ENCODE data around the gene ALDH3A2.

Gene ALDH3A2

DNA sequence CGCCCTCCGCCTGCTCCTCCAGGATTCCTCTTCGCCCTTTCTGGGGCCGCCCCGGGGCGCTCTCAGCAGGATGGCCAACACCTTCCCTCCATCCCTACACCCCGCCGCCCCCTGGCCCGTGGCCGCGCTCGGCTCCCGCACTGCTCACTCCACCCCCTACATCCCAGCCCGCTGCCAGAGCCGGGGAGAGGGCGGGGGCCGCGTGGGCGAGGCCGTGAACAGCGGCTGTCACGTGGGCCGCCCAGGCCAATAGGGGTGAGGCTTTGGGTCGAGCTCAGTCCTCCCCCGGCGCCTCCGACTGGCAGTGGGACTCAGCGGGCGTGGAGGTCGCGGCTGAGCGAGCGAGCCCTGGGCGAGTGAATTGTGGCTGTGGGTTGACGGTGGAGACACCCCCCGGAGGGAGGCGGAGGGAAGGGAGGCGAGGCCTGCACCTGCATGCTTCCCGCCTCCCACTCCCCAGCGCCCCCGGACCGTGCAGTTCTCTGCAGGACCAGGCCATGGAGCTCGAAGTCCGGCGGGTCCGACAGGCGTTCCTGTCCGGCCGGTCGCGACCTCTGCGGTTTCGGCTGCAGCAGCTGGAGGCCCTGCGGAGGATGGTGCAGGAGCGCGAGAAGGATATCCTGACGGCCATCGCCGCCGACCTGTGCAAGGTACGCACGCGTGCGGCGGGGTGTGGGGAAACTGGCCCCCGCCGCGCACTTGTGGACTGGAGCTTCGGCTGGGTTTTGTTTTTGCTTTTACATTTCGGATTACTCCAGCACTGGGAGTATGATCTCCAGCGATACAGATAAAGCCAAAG lies at the start of gene ALDH3A2:
ALDH3A2 (plus strand) TSS at position 277 of the 799 bp plus-strand sequence; CDS start at position 498, 221 bp downstream.
- no peak for TF ChIP-seq GATA1 (IDR thresholded peaks at IDR 0.05; ENCODE audit: low read depth, low read length)
- peak; percentile 73 for TF ChIP-seq POLR2A (IDR thresholded peaks at IDR 0.05; ENCODE audit: low read length)
- DNase-seq, result peak; percentile 92 to 96

DNA sequence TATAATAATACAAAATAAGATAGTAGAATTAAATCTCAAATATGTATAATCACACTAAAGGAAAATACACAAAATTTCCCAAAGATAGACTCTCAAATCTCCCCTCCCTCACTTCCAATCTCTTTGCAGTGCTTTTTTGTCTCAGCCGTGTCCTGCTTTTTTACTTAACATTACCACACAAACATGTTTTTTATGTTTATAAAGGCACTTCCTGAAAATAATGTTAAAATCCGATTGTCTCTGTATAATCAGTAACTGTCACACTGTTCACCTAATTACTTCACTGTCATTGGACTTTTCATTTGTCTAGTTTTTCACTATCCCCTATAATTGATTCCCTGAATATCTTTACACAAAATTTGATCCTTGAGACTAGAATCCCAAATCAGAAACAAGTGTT lies 38.2 kb upstream of the ALDH3A2 start:
- no peak for TF ChIP-seq GATA1 (IDR thresholded peaks at IDR 0.05; ENCODE audit: low read depth, low read length)
- no peak for TF ChIP-seq POLR2A (IDR thresholded peaks at IDR 0.05; ENCODE audit: low read length)
- no peak for DNase-seq

DNA sequence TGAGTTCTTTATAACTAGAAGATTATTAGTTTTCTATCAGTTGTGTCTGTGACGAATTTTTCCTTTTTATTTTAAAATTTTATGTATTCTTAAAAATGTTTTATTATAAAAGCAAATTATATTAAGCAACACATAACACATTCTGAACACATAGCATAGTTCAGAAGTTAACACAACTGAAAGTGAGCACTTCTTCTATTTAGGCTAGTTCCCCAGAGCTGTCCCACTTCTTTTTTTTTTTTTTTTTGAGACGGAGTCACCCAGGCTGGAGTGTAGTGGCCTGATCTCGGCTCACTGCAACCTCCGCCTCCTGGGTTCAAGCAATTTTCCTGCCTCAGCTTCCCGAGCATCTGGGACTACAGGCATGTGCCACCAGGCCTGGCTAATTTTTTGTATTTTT lies 37.7 kb upstream of the ALDH3A2 start:
- TF ChIP-seq GATA1 (IDR thresholded peaks at IDR 0.05; ENCODE audit: low read depth, low read length), result no peak
- no peak for TF ChIP-seq POLR2A (IDR thresholded peaks at IDR 0.05; ENCODE audit: low read length)
- DNase-seq, result no peak

DNA sequence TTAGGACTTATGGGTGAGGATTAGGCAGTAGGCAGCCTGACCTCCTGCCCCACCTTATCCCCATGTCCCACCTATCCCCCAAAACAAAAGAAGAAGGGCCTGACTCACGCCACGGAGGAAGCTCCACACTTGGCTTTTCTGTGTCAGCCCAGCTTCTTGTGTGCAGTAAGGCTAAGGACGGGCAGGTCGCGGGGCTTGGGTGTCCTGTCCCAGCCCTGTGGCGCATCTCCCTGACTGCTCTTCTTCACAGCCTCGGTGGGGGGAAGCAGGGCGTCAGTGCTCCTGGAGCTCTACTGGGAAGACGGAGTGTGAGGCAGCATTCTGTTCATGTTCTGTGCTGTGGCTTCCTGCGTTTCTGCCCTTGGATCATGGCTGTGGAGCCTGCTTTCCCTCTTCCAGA lies 34.6 kb upstream of the ALDH3A2 start:
- DNase-seq, result no peak

DNA sequence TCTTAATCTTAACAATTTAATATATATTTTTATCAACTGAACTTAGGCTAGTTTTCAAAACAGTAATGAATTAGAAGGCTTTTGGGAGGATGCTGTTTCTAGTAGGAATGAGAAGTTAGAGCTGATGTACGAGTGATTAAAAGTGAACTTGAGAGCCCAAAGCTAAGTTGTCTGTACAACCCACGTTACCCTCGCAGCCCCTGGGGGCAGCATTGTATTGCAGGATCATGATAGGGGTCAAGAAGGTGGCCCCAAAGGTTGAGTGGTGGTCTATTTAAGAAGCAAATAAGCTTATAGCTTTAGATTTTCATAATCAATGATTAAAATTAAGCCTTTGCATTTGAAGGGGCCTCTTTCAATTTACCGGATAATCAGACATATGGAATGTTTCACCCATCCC lies 33.7 kb upstream of the ALDH3A2 start:
- no peak for DNase-seq
- TF ChIP-seq GATA1 (IDR thresholded peaks at IDR 0.05; ENCODE audit: low read depth, low read length), result no peak
- TF ChIP-seq POLR2A (IDR thresholded peaks at IDR 0.05; ENCODE audit: low read length), result no peak

More for the DNA sequence above, 34.6 kb upstream of the ALDH3A2 start:
- TF ChIP-seq GATA1 (IDR thresholded peaks at IDR 0.05; ENCODE audit: low read depth, low read length) (no peak), POLR2A (IDR thresholded peaks at IDR 0.05; ENCODE audit: low read length) (no peak)

DNA sequence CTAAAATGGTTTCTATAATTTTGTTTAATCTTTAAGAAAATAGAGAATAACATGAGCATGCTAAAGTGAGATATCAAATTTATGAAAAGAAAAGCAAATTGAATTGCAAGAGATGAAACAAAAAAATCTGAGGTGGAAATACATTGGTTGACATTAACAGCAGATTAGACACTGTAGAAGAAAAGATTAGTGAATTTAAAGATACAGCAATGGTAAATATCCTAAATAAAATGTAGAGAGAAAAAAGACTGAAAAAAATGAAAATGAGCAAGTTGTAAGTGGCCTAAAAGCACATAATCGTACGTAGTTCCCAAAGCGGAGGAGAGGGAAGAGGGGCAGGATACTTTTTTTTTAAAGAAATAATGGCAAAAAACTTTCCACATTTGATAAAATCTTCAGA lies 30.5 kb upstream of the ALDH3A2 start:
- TF ChIP-seq GATA1 (IDR thresholded peaks at IDR 0.05; ENCODE audit: low read depth, low read length) (no peak), POLR2A (IDR thresholded peaks at IDR 0.05; ENCODE audit: low read length) (no peak)
- DNase-seq, result no peak

DNA sequence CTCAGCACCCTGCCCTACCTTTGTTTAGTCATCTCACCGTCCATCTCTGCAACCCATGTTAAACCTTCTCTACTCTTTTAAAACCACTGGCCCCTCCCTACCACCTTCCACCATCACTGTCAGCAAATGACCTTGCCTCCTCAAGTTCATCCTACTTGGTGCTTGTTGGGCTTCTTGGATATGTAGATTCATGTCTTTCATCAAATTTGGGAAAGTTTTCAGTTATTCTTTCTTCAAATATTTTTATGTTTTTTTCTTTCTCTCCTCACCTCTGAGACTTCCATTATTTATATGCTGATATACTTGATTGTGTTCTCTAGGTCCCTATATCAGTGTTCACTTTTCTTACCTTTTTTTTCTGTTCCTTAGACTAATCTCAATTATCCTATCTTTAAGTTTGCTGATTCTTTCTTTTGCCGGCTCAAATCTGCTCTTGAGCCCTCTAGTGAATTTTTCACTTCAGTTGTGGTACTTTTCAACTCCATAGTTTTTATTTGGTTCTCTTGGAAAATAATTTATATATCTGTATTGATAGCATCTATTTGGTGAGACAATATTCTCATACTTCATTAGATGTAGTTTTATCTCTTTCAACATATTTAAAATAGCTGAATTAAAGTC lies 28.7 kb upstream of the ALDH3A2 start:
- TF ChIP-seq POLR2A (IDR thresholded peaks at IDR 0.05; ENCODE audit: low read length) (no peak), GATA1 (IDR thresholded peaks at IDR 0.05; ENCODE audit: low read depth, low read length) (no peak)
- peak in 1 of 2 experiments; percentile 10 for DNase-seq

DNA sequence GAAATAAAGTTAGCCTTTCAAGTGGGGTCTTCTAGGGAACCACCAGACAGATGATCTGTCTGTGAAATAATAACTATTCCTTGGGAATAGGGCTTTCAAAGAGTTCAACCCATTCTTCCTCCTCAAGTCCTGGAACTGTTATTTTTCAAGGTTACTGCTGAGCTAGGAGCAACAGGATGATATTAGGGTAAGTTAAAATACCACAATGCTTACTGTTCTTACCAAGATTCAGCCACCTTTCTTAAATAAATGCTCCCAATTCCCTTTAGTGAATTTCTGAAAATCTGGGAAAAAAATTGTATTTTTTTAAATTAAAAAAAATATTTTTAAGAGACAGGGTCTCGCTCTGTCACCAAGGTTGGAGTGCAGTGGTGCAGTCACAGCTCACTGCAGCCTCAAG lies 26.9 kb upstream of the ALDH3A2 start:
- TF ChIP-seq GATA1 (IDR thresholded peaks at IDR 0.05; ENCODE audit: low read depth, low read length) (no peak), POLR2A (IDR thresholded peaks at IDR 0.05; ENCODE audit: low read length) (no peak)
- DNase-seq, result no peak

DNA sequence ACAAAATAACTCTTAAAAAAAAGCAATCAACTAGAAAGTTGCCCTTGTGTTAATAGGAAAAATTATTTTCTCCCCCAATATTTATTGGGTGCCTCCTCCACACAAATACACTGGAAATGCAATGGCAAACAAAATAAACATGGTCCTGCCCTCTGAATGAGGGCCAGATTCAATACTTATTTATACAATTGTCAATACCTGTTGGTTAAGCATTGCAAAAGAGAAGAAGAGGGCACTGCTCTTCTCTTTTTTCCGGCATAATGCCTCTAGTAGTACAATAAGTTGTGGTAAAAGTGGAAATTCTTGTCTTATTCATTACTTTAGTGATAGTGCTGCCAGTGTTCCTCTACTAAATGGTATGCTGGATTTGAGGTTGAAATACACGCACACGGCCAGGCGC lies 22.5 kb upstream of the ALDH3A2 start:
- DNase-seq, result no peak
- TF ChIP-seq GATA1 (IDR thresholded peaks at IDR 0.05; ENCODE audit: low read depth, low read length), result no peak
- TF ChIP-seq POLR2A (IDR thresholded peaks at IDR 0.05; ENCODE audit: low read length), result no peak

DNA sequence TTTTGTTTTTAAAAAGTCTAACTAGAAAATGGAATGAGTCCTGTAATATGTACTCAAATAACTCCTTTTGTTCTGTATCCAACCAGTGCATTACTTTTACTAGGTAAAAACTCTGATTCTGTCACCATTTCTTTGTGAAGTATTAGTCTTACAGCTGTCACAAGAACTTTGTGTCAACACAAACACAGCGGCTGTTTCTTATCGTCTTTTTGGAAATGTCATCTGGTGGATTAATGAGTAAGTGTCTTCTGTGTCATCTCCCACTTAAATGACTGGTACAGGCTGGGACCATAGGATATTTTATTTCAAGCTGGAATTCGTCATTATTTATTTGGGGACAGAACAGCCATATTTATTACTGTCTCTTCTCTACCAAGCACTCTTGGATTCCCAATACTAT lies 19.1 kb upstream of the ALDH3A2 start:
- TF ChIP-seq POLR2A (IDR thresholded peaks at IDR 0.05; ENCODE audit: low read length), result no peak
- no peak for TF ChIP-seq GATA1 (IDR thresholded peaks at IDR 0.05; ENCODE audit: low read depth, low read length)
- no peak for DNase-seq

DNA sequence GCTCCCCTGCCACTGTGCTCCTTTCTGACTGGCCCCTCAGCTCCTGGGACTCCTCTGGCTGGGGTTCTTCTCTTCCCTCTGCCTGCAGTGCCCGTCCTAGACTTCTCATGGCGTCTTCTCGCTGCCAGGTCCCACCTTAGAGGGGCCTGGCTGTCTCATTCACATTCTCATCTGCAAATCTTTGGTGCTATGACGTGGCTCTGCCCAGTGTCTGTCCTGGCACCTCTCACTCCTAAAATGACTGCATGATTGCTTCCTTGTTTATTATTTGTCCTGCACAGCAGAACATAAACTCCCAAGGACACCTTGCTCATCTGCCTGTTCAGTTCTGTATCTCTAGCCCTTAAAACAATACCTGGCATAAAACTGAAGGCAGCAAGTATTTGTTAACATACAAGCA lies 18.5 kb upstream of the ALDH3A2 start:
- no peak for TF ChIP-seq POLR2A (IDR thresholded peaks at IDR 0.05; ENCODE audit: low read length)
- no peak for TF ChIP-seq GATA1 (IDR thresholded peaks at IDR 0.05; ENCODE audit: low read depth, low read length)
- no peak for DNase-seq

DNA sequence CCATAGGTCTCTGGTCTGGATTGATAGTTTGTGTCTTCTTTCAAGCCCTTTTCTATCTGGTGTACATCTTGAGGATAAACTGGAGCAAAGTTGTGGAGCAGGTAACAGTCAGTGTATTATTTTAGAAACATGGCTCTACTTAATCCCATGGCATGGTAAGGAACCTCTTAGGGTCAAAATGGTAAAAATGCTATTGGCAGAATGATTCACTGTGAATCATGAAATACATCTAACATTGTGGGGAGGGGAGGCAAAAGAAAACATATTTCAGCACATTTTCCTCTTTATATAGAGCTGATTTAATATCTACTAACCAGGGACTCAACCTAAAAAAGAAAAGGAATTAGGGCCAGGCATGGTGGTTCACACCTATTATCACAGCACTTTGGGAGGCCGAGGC lies 17.9 kb upstream of the ALDH3A2 start:
- DNase-seq, result no peak
- TF ChIP-seq GATA1 (IDR thresholded peaks at IDR 0.05; ENCODE audit: low read depth, low read length), result no peak
- TF ChIP-seq POLR2A (IDR thresholded peaks at IDR 0.05; ENCODE audit: low read length), result no peak

DNA sequence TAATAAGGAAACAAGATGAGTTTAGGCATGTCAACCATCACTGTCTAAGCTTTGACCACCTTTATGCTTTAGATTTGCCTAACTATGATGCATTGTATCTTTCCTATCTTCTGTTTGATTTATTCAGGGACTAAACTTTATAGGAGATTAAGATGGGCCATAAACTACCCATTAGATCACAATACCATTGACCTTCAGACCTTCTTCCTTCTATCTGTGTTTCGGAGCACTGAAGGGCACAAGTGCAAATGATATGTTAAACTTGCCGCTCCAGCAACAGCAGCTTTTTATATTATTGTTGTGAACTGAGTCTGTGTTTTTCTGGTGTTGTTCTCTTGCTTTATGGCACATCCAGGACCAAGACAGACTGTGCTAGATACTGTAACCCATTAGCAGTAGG lies 16.6 kb upstream of the ALDH3A2 start:
- TF ChIP-seq GATA1 (IDR thresholded peaks at IDR 0.05; ENCODE audit: low read depth, low read length) (no peak), POLR2A (IDR thresholded peaks at IDR 0.05; ENCODE audit: low read length) (no peak)
- no peak for DNase-seq

DNA sequence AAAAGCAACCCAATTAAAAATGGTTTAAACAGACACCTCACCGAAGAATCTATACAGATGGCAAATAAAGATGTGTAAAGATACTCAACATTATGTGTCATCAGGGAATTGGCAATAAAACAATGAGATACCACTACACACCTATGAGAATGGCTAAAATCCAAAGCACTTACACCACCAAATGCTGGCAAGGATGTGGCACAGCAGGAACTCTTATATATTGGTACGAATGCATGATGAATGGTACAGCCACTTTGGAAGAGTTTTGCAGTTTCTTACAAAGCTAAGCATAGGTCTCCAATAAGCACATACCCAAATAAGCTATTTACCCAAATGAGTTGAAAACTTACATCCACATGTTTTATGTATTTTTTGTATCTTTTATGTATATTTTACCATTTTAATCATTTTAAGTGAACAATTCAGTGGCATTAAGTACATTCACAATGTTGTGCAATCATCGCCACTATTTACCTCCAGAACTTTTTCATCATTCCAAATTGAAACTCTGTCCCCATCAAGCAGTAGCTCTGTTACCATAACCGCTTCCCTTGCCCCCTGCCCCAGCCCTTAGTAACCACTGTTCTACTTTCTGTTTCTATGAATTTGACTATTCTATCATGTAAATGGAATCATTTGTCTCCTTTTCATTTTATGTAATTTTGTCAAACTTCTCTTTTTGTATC lies 6.7 kb upstream of the ALDH3A2 start:
- DNase-seq, result no peak
- TF ChIP-seq GATA1 (IDR thresholded peaks at IDR 0.05; ENCODE audit: low read depth, low read length) (no peak), POLR2A (IDR thresholded peaks at IDR 0.05; ENCODE audit: low read length) (no peak)
